Smooth muscle cell (in vitro differentiated cells): ENCODE results near the gene PTPRJ. TPM values are rescaled to one million over a fixed set of nuclear protein-coding genes. Genes with fewer than 3 reads are reported as not detected.
A peak's percentile ranks its signal among the peaks of the same experiment; 100 is the strongest.

ENCODE experiments used
- DNase-seq: peaks from one replicate; lab custom pipeline; 2025; ENCODE audit not compliant: unreplicated experiment; lab: John Stamatoyannopoulos, UW
- H2AFZ ChIP-seq: fragments of 200-600 bp; sonication (generic); 2 replicates; pipeline ENCODE4 v1.6.0; 2016; ENCODE audit warnings: antibody characterized with exemption, low read depth, mild to moderate bottlenecking
- H3F3A ChIP-seq: fragments of 200-600 bp; sonication (generic); 2 replicates; pipeline ENCODE4 v1.6.0; 2017; ENCODE audit warnings: antibody characterized with exemption, low read depth
- H3K27ac ChIP-seq: fragments of 200-600 bp; sonication (generic); 2 replicates; pipeline ENCODE4 v1.5.1; 2016; ENCODE audit warnings: low read depth, mild to moderate bottlenecking
- H3K27me3 ChIP-seq: fragments of 200-600 bp; sonication (generic); 2 replicates; pipeline ENCODE4 v1.6.1; 2016; ENCODE audit warnings: low read depth, mild to moderate bottlenecking
- H3K36me3 ChIP-seq: fragments of 200-600 bp; sonication (generic); 2 replicates; pipeline ENCODE4 v1.5.1; 2016; ENCODE audit warnings: low read depth
- H3K4me1 ChIP-seq: fragments of 200-600 bp; sonication (generic); 2 replicates; pipeline ENCODE4 v1.5.1; 2016; ENCODE audit warnings: low read depth
- H3K4me2 ChIP-seq: fragments of 200-600 bp; sonication (generic); 2 replicates; pipeline ENCODE4 v1.6.0; 2016; ENCODE audit warnings: mild to moderate bottlenecking
- H3K4me3 ChIP-seq: fragments of 200-600 bp; sonication (generic); 2 replicates; pipeline ENCODE4 v1.5.1; 2016; ENCODE audit warnings: mild to moderate bottlenecking
- H3K79me2 ChIP-seq: fragments of 200-600 bp; sonication (generic); 2 replicates; pipeline ENCODE4 v1.6.0; 2016; ENCODE audit warnings: low read depth, mild to moderate bottlenecking
- H3K9ac ChIP-seq: fragments of 200-600 bp; sonication (generic); 2 replicates; pipeline ENCODE4 v1.6.0; 2016; ENCODE audit warnings: low read depth
- H3K9me3 ChIP-seq: fragments of 200-600 bp; sonication (generic); replicated peaks from 2 replicates; pipeline ENCODE4 v1.5.1; 2016; ENCODE audit warnings: low read depth
- H4K20me1 ChIP-seq: fragments of 200-600 bp; sonication (generic); 2 replicates; pipeline ENCODE4 v1.6.0; 2016; ENCODE audit warnings: low read depth
- CTCF ChIP-seq: fragments of 200-600 bp; sonication (generic); IDR thresholded peaks from 2 replicates; pipeline ENCODE4 v1.5.1; 2017; ENCODE audit warnings: borderline replicate concordance, mild to moderate bottlenecking, antibody characterized with exemption; ENCODE audit not compliant: insufficient read depth, poor library complexity, severe bottlenecking
- WGBS: methylation state at CpG from one replicate; pipeline ENCODE4 v1.1.7; 2016; ENCODE audit warnings: low lambda C conversion rate; 5-methylcytosine and 5-hydroxymethylcytosine counted together
- polyA plus RNA-seq: library from polyadenylated mRNA; unstranded; fragments of >200 nt; fragmentation: Nextera tagmentation; extraction: Ambion mirVana; gene quantifications from 2 replicates; pipeline ENCODE4 v1.2.1, GENCODE V29; 2016
- total RNA-seq: library from RNA; depleted of rRNA; stranded (reverse); fragments of >200 nt; gene quantifications from 2 replicates; pipeline ENCODE4 v1.2.3, GENCODE V29; 2014

Gene PTPRJ
- total and polyA plus RNA-seq, 2 experiments from 2014 or later = 1.5 to 6.3 TPM

GRCh38 chr11:47961383-47961782 lies 19.0 kb upstream of the PTPRJ start:
- Histone ChIP-seq H3K36me3 (no peaks in the 10 kb centered on the region), H4K20me1 (no peaks in the 10 kb centered on the region), H3K4me3 (no peak overlapping the region), H2AFZ (no peak overlapping the region), H3K27me3 (no peaks in the 10 kb centered on the region), H3K9me3 (no peaks in the 10 kb centered on the region), H3K27ac (no peak overlapping the region), H3K79me2 (no peaks in the 10 kb centered on the region), H3F3A (no peaks in the 10 kb centered on the region), H3K4me1 (no peaks in the 10 kb centered on the region), H3K4me2 (no peak overlapping the region), H3K9ac (no peak overlapping the region)
- no peak for TF ChIP-seq CTCF
- no peak for DNase-seq
- 96% methylated on average over 5 of the region's 5 CpGs for WGBS

- WGBS = 96% methylated on average over 6 of the region's 6 CpGs
- H3F3A ChIP-seq = no peaks in the 10 kb centered on the region
- no peak for TF ChIP-seq CTCF
- no peaks in the 10 kb centered on the region for H3K9me3 ChIP-seq
- H3K27ac ChIP-seq = no peak overlapping the region
- no peak overlapping the region for H2AFZ ChIP-seq
- no peaks in the 10 kb centered on the region for H4K20me1 ChIP-seq
- H3K4me3 ChIP-seq = no peak overlapping the region
- no peak overlapping the region for H3K4me2 ChIP-seq
- H3K27me3 ChIP-seq = no peaks in the 10 kb centered on the region
- no peaks in the 10 kb centered on the region for H3K4me1 ChIP-seq
- DNase-seq = no peak
- no peaks in the 10 kb centered on the region for H3K79me2 ChIP-seq
- no peak overlapping the region for H3K9ac ChIP-seq
- no peaks in the 10 kb centered on the region for H3K36me3 ChIP-seq
Observed at GRCh38 chr11:47964546-47964945, 15.8 kb upstream of the PTPRJ start.

- no peak overlapping the region for H2AFZ ChIP-seq
- H3F3A ChIP-seq = peaks cover 2% of the 10 kb centered on the region
- H3K9ac ChIP-seq = no peak overlapping the region
- H3K79me2 ChIP-seq = no peaks in the 10 kb centered on the region
- H3K27me3 ChIP-seq = no peaks in the 10 kb centered on the region
- no peak overlapping the region for H3K4me2 ChIP-seq
- H4K20me1 ChIP-seq = no peaks in the 10 kb centered on the region
- H3K4me3 ChIP-seq = no peak overlapping the region
- no peak for DNase-seq
- H3K27ac ChIP-seq = no peak overlapping the region
- no peaks in the 10 kb centered on the region for H3K9me3 ChIP-seq
- 92% methylated on average over 9 of the region's 9 CpGs for WGBS
- peaks cover 4% of the 10 kb centered on the region for H3K4me1 ChIP-seq
- no peak for TF ChIP-seq CTCF
- H3K36me3 ChIP-seq = no peaks in the 10 kb centered on the region
Observed at GRCh38 chr11:47967577-47968525, 12.5 kb upstream of the PTPRJ start.

- H3K4me2 ChIP-seq = no peak overlapping the region
- H4K20me1 ChIP-seq = peaks cover 4% of the 10 kb centered on the region
- no peaks in the 10 kb centered on the region for H3K27me3 ChIP-seq
- no peak for TF ChIP-seq CTCF
- H3K4me3 ChIP-seq = no peak overlapping the region
- WGBS = 21% methylated on average over 8 of the region's 8 CpGs
- peak overlapping the region; percentile 42 for H3K27ac ChIP-seq
- DNase-seq = no peak
- no peaks in the 10 kb centered on the region for H3K79me2 ChIP-seq
- H3K36me3 ChIP-seq = no peaks in the 10 kb centered on the region
- no peak overlapping the region for H2AFZ ChIP-seq
- H3K9ac ChIP-seq = no peak overlapping the region
- H3K4me1 ChIP-seq = peaks cover 13% of the 10 kb centered on the region
- peaks cover 14% of the 10 kb centered on the region for H3F3A ChIP-seq
- H3K9me3 ChIP-seq = no peaks in the 10 kb centered on the region
Observed at GRCh38 chr11:47969401-47969800, 11.0 kb upstream of the PTPRJ start.
